Mesenchymal stem cell (in vitro differentiated cells and primary cell): ENCODE measurements around the gene NECAP2.

Experiments used
- DNase-seq: peaks from one replicate; pipeline ENCODE4 v3.0.0-alpha.2; 2013
- H2AFZ ChIP-seq: one replicate; pipeline ENCODE4 v1.6.1; 2013; ENCODE audit warnings: low read depth, mild to moderate bottlenecking, control low read depth, inconsistent platforms, low read length, moderate library complexity
- H2AK5ac ChIP-seq: 2 replicates; pipeline ENCODE4 v1.6.1; 2013; ENCODE audit warnings: low read length, moderate library complexity, mild to moderate bottlenecking, inconsistent platforms; ENCODE audit not compliant: severe bottlenecking
- H2BK120ac ChIP-seq: one replicate; pipeline ENCODE4 v1.6.1; 2013; ENCODE audit warnings: low read depth, mild to moderate bottlenecking, inconsistent platforms, low read length, moderate library complexity
- H2BK12ac ChIP-seq, 2 experiments: one replicate each; pipeline ENCODE4 v1.6.1; 2013; ENCODE audit warnings: inconsistent platforms in 2 of 2, low read length in 2 of 2, mild to moderate bottlenecking in 2 of 2, moderate library complexity in 2 of 2, control low read depth in 1 of 2
- H2BK15ac ChIP-seq: one replicate; pipeline ENCODE4 v1.6.1; 2013; ENCODE audit warnings: mild to moderate bottlenecking, low read depth, inconsistent platforms; ENCODE audit not compliant: poor library complexity, severe bottlenecking
- H2BK5ac ChIP-seq: 2 replicates; pipeline ENCODE4 v1.6.1; 2013; ENCODE audit warnings: low read depth, mild to moderate bottlenecking, low read length, control low read depth, inconsistent platforms; ENCODE audit not compliant: poor library complexity, severe bottlenecking
- H3K14ac ChIP-seq, 2 experiments: one replicate each; pipeline ENCODE4 v1.6.1; 2013; ENCODE audit warnings: inconsistent platforms in 2 of 2, low read length in 2 of 2, control low read depth in 1 of 2, mild to moderate bottlenecking in 1 of 2, moderate library complexity in 1 of 2
- H3K18ac ChIP-seq, 2 experiments: one replicate each; pipeline ENCODE4 v1.6.1; 2013; ENCODE audit warnings: inconsistent platforms in 2 of 2, low read length in 2 of 2, control low read depth in 1 of 2, low read depth in 1 of 2, mild to moderate bottlenecking in 1 of 2
- H3K23ac ChIP-seq, 2 experiments: one replicate each; pipeline ENCODE4 v1.6.1; 2013; ENCODE audit warnings: inconsistent platforms in 2 of 2, low read length in 2 of 2, mild to moderate bottlenecking in 2 of 2, moderate library complexity in 2 of 2, control low read depth in 1 of 2
- H3K27ac ChIP-seq: 2 replicates; pipeline ENCODE4 v1.5.1; 2013; ENCODE audit warnings: mild to moderate bottlenecking, moderate library complexity, low read length, control low read depth, inconsistent platforms; ENCODE audit not compliant: poor library complexity, severe bottlenecking
- H3K27me3 ChIP-seq, 2 experiments: 2 replicates each; pipeline versions ENCODE4 v1.6.1 to v1.7.0; 2013; ENCODE audit warnings: low read length in 2 of 2, mild to moderate bottlenecking in 2 of 2, moderate library complexity in 2 of 2, control low read depth in 1 of 2, inconsistent platforms in 1 of 2; ENCODE audit not compliant: control insufficient read depth in 1 of 2, insufficient read depth in 1 of 2
- H3K36me3 ChIP-seq, 2 experiments: 2 replicates each; pipeline versions ENCODE4 v1.6.1 to v1.7.0; 2013; ENCODE audit warnings: low read length in 2 of 2, control low read depth in 1 of 2, inconsistent platforms in 1 of 2, low read depth in 1 of 2, mild to moderate bottlenecking in 1 of 2; ENCODE audit not compliant: insufficient read depth in 2 of 2, control insufficient read depth in 1 of 2
- H3K4ac ChIP-seq, 2 experiments: one replicate each; pipeline ENCODE4 v1.6.1; 2013; ENCODE audit warnings: inconsistent platforms in 2 of 2, low read length in 2 of 2, mild to moderate bottlenecking in 2 of 2, moderate library complexity in 2 of 2, control low read depth in 1 of 2, low read depth in 1 of 2
- H3K4me1 ChIP-seq: 2 replicates; pipeline ENCODE4 v1.6.1; 2013; ENCODE audit warnings: low read depth, low read length, control low read depth; ENCODE audit not compliant: control insufficient read depth, insufficient read depth
- H3K4me2 ChIP-seq: 2 replicates; pipeline ENCODE4 v1.6.1; 2013; ENCODE audit warnings: low read length, mild to moderate bottlenecking, inconsistent platforms; ENCODE audit not compliant: poor library complexity, severe bottlenecking
- H3K4me3 ChIP-seq, 2 experiments: 2 replicates each; pipeline versions ENCODE4 v1.5.1 to v1.7.0; 2013; ENCODE audit warnings: low read length in 2 of 2, mild to moderate bottlenecking in 2 of 2, control low read depth in 1 of 2, low read depth in 1 of 2; ENCODE audit not compliant: insufficient read depth in 1 of 2
- H3K79me1 ChIP-seq: replicated peaks from 2 replicates; pipeline ENCODE4 v1.6.1; 2013; ENCODE audit warnings: mild to moderate bottlenecking, control low read depth, low read length, inconsistent platforms; ENCODE audit not compliant: poor library complexity, severe bottlenecking
- H3K9ac ChIP-seq: 2 replicates; pipeline ENCODE4 v1.7.0; 2013; ENCODE audit warnings: mild to moderate bottlenecking, low read length, moderate library complexity
- H3K9me3 ChIP-seq: 2 replicates; pipeline ENCODE4 v1.7.0; 2013; ENCODE audit warnings: mild to moderate bottlenecking, low read length; ENCODE audit not compliant: control insufficient read depth
- H4K8ac ChIP-seq: one replicate; pipeline ENCODE4 v1.6.1; 2013; ENCODE audit warnings: inconsistent platforms, mild to moderate bottlenecking, low read length, moderate library complexity
- H4K91ac ChIP-seq: one replicate; pipeline ENCODE4 v1.6.1; 2013; ENCODE audit warnings: mild to moderate bottlenecking, low read length, inconsistent platforms
- WGBS: methylation state at CpG from one replicate; pipeline ENCODE4 v1.1.7; 2013; ENCODE audit warnings: mixed read lengths; 5-methylcytosine and 5-hydroxymethylcytosine counted together

Gene NECAP2

GRCh38 chr1:16436946-16437474 is 3.5 kb upstream of the NECAP2 start, which contains the start of gene SPATA21:
Gene SPATA21 (minus strand): TSS chr1:16437424. CDS start chr1:16431371, 6,053 bp downstream.
- WGBS = 90% methylated on average over 3 of the region's 3 CpGs
- H3K14ac ChIP-seq = no peak within 1 kb of the TSS
- H3K27me3 ChIP-seq = peaks cover 7 to 15% of the 10 kb centered on the region in 2 experiments
- H3K4me1 ChIP-seq = peaks cover 5% of the 10 kb centered on the region
- peaks cover 0 to 1% of the 10 kb centered on the region in 2 experiments for H3K36me3 ChIP-seq
- H3K4ac ChIP-seq = no peak within 1 kb of the TSS
- no peak within 1 kb of the TSS for H4K91ac ChIP-seq
- H2BK12ac ChIP-seq = no peak within 1 kb of the TSS
- H2AK5ac ChIP-seq = no peak within 1 kb of the TSS
- H2AFZ ChIP-seq = no peak within 1 kb of the TSS
- H3K4me2 ChIP-seq = no peak within 1 kb of the TSS
- H2BK5ac ChIP-seq = no peak within 1 kb of the TSS
- H3K79me1 ChIP-seq = peaks cover 2% of the 10 kb centered on the region
- DNase-seq = no peak
- no peaks in the 10 kb centered on the region for H3K9me3 ChIP-seq
- no peak within 1 kb of the TSS for H4K8ac ChIP-seq
- H3K27ac ChIP-seq = no peak within 1 kb of the TSS
- no peak within 1 kb of the TSS for H3K4me3 ChIP-seq
- H3K9ac ChIP-seq = no peak within 1 kb of the TSS
- H2BK120ac ChIP-seq = no peak within 1 kb of the TSS
- H3K18ac ChIP-seq = no peak within 1 kb of the TSS
- H2BK15ac ChIP-seq = no peak within 1 kb of the TSS
- no peak within 1 kb of the TSS for H3K23ac ChIP-seq

- H2BK120ac ChIP-seq = no peak overlapping the region
- H3K23ac ChIP-seq = no peak overlapping the region
- no peak overlapping the region for H3K14ac ChIP-seq
- peaks cover under 1 to 3% of the 10 kb centered on the region in 2 experiments for H3K27me3 ChIP-seq
- H3K18ac ChIP-seq = no peak overlapping the region
- no peak for DNase-seq
- WGBS = 100% methylated on average over 1 of the region's 2 CpGs
- H3K9ac ChIP-seq = no peak overlapping the region
- H3K4me2 ChIP-seq = no peak overlapping the region
- peaks cover 2% of the 10 kb centered on the region for H3K79me1 ChIP-seq
- no peak overlapping the region for H2BK12ac ChIP-seq
- no peak overlapping the region for H3K27ac ChIP-seq
- no peaks in the 10 kb centered on the region for H3K9me3 ChIP-seq
- H4K8ac ChIP-seq = no peak overlapping the region
- H2AK5ac ChIP-seq = no peak overlapping the region
- no peak overlapping the region for H2BK15ac ChIP-seq
- peaks cover 13 to 15% of the 10 kb centered on the region in 2 experiments for H3K36me3 ChIP-seq
- H3K4me3 ChIP-seq = no peak overlapping the region
- H2AFZ ChIP-seq = no peak overlapping the region
- H4K91ac ChIP-seq = no peak overlapping the region
- no peak overlapping the region for H3K4ac ChIP-seq
- H2BK5ac ChIP-seq = no peak overlapping the region
- H3K4me1 ChIP-seq = peaks cover 13% of the 10 kb centered on the region
Observed at GRCh38 chr1:16438516-16438915, 2.0 kb upstream of the NECAP2 start.

GRCh38 chr1:16438924-16439323 is 1.6 kb upstream of the NECAP2 start:
- Histone ChIP-seq H4K8ac (no peak overlapping the region), H3K4ac (no peak overlapping the region), H3K4me2 (no peak overlapping the region), H2BK15ac (no peak overlapping the region), H4K91ac (no peak overlapping the region), H3K27ac (no peak overlapping the region), H3K9ac (no peak overlapping the region), H3K4me1 (peaks cover 14% of the 10 kb centered on the region), H2AFZ (no peak overlapping the region), H3K4me3 (no peak overlapping the region), H2AK5ac (no peak overlapping the region), H3K79me1 (peaks cover 2% of the 10 kb centered on the region), H2BK120ac (no peak overlapping the region), H3K18ac (no peak overlapping the region), H3K14ac (no peak overlapping the region), H2BK5ac (no peak overlapping the region), H2BK12ac (no peak overlapping the region), H3K23ac (no peak overlapping the region), H3K9me3 (no peaks in the 10 kb centered on the region), H3K36me3 (peaks cover 17 to 19% of the 10 kb centered on the region in 2 experiments), H3K27me3 (no peaks in the 10 kb centered on the region)
- DNase-seq = no peak
- 100% methylated on average over 2 of the region's 2 CpGs for WGBS

GRCh38 chr1:16440131-16440469 is 424 bp upstream of the NECAP2 start:
- DNase-seq = no peak

More at GRCh38 chr1:16440131-16440469, 424 bp upstream of the NECAP2 start:
- Histone ChIP-seq H2BK12ac (peak overlapping the region in 1 of 2 experiments; percentile 6), H4K91ac (peak overlapping the region; percentile 52), H3K27me3 (no peaks in the 10 kb centered on the region), H3K9me3 (no peaks in the 10 kb centered on the region), H3K36me3 (peaks cover 28% of the 10 kb centered on the region in 2 experiments), H3K79me1 (peaks cover 11% of the 10 kb centered on the region), H2BK15ac (no peak overlapping the region), H3K4me1 (peaks cover 15% of the 10 kb centered on the region), H2BK120ac (no peak overlapping the region), H2BK5ac (no peak overlapping the region), H3K4me3 (peak overlapping the region in 1 of 2 experiments; percentile 99), H2AFZ (peak overlapping the region; percentile 30), H3K27ac (peak overlapping the region; percentile 14), H3K18ac (peak overlapping the region; percentile 41 to 90), H3K14ac (no peak overlapping the region), H3K4me2 (peak overlapping the region; percentile 41), H3K23ac (no peak overlapping the region), H3K4ac (peak overlapping the region in 1 of 2 experiments; percentile 32), H4K8ac (peak overlapping the region; percentile 100), H3K9ac (peak overlapping the region; percentile 97), H2AK5ac (no peak overlapping the region)
- WGBS = 62% methylated on average over 7 of the region's 7 CpGs
